ENCODE data around the gene PHACTR4. TPM values are rescaled to one million over a fixed set of nuclear protein-coding genes. Genes with fewer than 3 reads are reported as not detected.
"Not testable (repeated sequence)": the region's sequence is repeated elsewhere in the genome, so short reads cannot be mapped to it uniquely, and the experiment has no call there.

Gene PHACTR4
- total and polyA plus RNA-seq, 10 of the 15 experiments (the other 5 are each of a cell fraction or from before 2014, with no cell fraction given): 8.9 to 34.2 (median 12.5) TPM

GRCh38 chr1:28519946-28520725, 150.6 kb downstream of the PHACTR4 start:
- H3K4me2 ChIP-seq (ENCODE audit: control insufficient read depth, insufficient read depth): peak overlapping the region; percentile 36
- CTCF ChIA-PET: interaction anchor here (0.7 to 8.0 kb wide), 8 partner anchors 9 to 357 kb away, joined by 3 to 49 read pairs (median 4); no protein-coding TSS in a partner anchor

DNA sequence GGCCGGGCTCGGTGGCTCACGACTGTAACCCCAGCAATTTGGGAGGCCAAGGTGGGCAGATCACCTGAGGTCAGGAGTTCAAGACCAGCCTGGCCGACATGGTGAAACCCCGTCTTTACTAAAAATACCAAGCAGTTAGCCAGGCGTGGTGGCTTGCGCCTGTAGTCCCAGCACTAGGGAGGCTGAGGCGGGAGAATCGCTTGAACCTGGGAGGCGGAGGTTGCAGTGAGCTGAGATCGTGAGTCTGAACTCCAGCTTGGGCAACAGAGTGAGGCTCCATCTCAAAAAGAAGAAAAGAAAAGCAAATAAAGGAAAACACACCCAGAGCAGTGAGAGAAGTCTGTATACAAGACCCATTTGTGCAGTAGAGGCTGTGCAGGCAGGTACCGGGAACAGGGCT, 151.3 kb downstream of the PHACTR4 start:
- peaks cover 18% of the 10 kb centered on the region for H3K4me1 ChIP-seq (ENCODE audit: control insufficient read depth, insufficient read depth, low read length)
- POLR2A ChIA-PET: interaction anchor here (0.6 to 1.6 kb wide), 3 partner anchors 12 to 201 kb away, joined by 3 to 6 read pairs (median 5); no protein-coding TSS in a partner anchor
- peak in 1 of 2 experiments; percentile 18; a peak in 1 of 4 replicates for TF ChIP-seq BHLHE40 (IDR thresholded peaks at IDR 0.05; ENCODE audit: borderline replicate concordance in 1 of 2, low read depth in 2 of 2, low read length in 1 of 2)
- peak; percentile 62; the same call in 1 of the 2 replicates for TF ChIP-seq MLLT1 (IDR thresholded peaks at IDR 0.05)
- H2AFZ ChIP-seq (ENCODE audit: control insufficient read depth, low read depth, low read length); in situ Hi-C loops (cut with MboI); DNase-seq (ENCODE audit: low read depth, low spot score); BruUV-seq (replicated peaks); H3K36me3 ChIP-seq (ENCODE audit: control insufficient read depth in 2 of 2, insufficient read depth in 2 of 2, low read length in 1 of 2); FAIRE-seq; H3K27me3 ChIP-seq (replicated peaks in 1 of 2; ENCODE audit: control insufficient read depth in 2 of 2, insufficient read depth in 2 of 2, low read length in 1 of 2); H4K20me1 ChIP-seq (ENCODE audit: control insufficient read depth, insufficient read depth); H3K27ac ChIP-seq (ENCODE audit: control insufficient read depth, insufficient read depth); H3K9me3 ChIP-seq (replicated peaks; ENCODE audit: control insufficient read depth, insufficient read depth, low read length); H3K9ac ChIP-seq (ENCODE audit: control insufficient read depth, insufficient read depth, low read length); intact Hi-C loops (cut with micrococcal nuclease; ENCODE audit: unreplicated experiment); ATAC-seq: not testable (repeated sequence)
- RAD21 ChIA-PET (ENCODE audit: unreplicated experiment): interaction anchor here (1.9 kb wide), 1 partner anchor 83 kb away, joined by 8 read pairs; no protein-coding TSS in a partner anchor
- 80% methylated on average over 12 of the region's 12 CpGs for WGBS (ENCODE audit: insufficient coverage, insufficient replicate concordance, low lambda C conversion rate, missing lambda C conversion rate)
- SMC1A ChIA-PET (ENCODE audit: uncharacterized antibody, unreplicated experiment): interaction anchor here (0.5 to 8.4 kb wide), 4 partner anchors 32 to 331 kb away, joined by 3 to 57 read pairs (median 25); no protein-coding TSS in a partner anchor
- 0 out of 2 replicates have a peak overlapping the region, but pooled peaks have one; percentile 20 for H3K4me3 ChIP-seq
- H3K79me2 ChIP-seq (ENCODE audit: control insufficient read depth, insufficient read depth, low read length): peaks cover 53% of the 10 kb centered on the region
- H3K4me2 ChIP-seq (ENCODE audit: control insufficient read depth, insufficient read depth): peak overlapping the region; percentile 36; the same call in 1 of the 2 replicates
- CTCF ChIA-PET: interaction anchor here (0.6 to 8.0 kb wide), 7 partner anchors 10 to 357 kb away, joined by 3 to 49 read pairs (median 4); no protein-coding TSS in a partner anchor

More at GRCh38 chr1:28519946-28520725, 150.6 kb downstream of the PHACTR4 start:
- no peak for TF ChIP-seq ASH2L (IDR thresholded peaks at IDR 0.05; ENCODE audit: borderline replicate concordance, low read depth)
- 0 out of 2 replicates have a peak, but pooled peaks have one; percentile 17 for TF ChIP-seq NR2F1 (conservative IDR thresholded peaks at IDR 0.05)
- in situ Hi-C loops (cut with MboI): loop anchor here (5.0 kb wide), 2 partner anchors 82 to 357 kb away; no protein-coding TSS in a partner anchor
- ChIA-PET RAD21 (ENCODE audit: unreplicated experiment) (interaction anchor here (0.6 to 1.9 kb wide), 3 partner anchors 34 to 84 kb away, joined by 3 to 8 read pairs (median 3); no protein-coding TSS in a partner anchor), POLR2A (interaction anchor here (0.5 to 1.6 kb wide), 6 partner anchors 12 to 114 kb away, joined by 3 to 6 read pairs (median 4); no protein-coding TSS in a partner anchor), SMC1A (ENCODE audit: uncharacterized antibody, unreplicated experiment) (interaction anchor here (0.5 to 8.4 kb wide), 5 partner anchors 32 to 332 kb away, joined by 3 to 57 read pairs (median 5); no protein-coding TSS in a partner anchor)
- H3K27me3 ChIP-seq (replicated peaks in 1 of 2; ENCODE audit: control insufficient read depth in 2 of 2, insufficient read depth in 2 of 2, low read length in 1 of 2): no peaks in the 10 kb centered on the region
- no peaks in the 10 kb centered on the region for H3K9me3 ChIP-seq (replicated peaks; ENCODE audit: control insufficient read depth, insufficient read depth, low read length)
- H3K4me1 ChIP-seq (ENCODE audit: control insufficient read depth, insufficient read depth, low read length): peaks cover 18% of the 10 kb centered on the region
- no peaks in the 10 kb centered on the region for H4K20me1 ChIP-seq (ENCODE audit: control insufficient read depth, insufficient read depth)
- no peak for DNase-seq (ENCODE audit: low read depth, low spot score)
- no TSS peak for BruUV-seq (replicated peaks)
- intact Hi-C loops (cut with micrococcal nuclease; ENCODE audit: unreplicated experiment): loop anchor here (2.0 to 5.0 kb wide), 4 partner anchors 33 to 357 kb away; partner anchors contain the start of genes TAF12 and TRNAU1AP
- H3K79me2 ChIP-seq (ENCODE audit: control insufficient read depth, insufficient read depth, low read length): peaks cover 50% of the 10 kb centered on the region
- 0 out of 2 replicates have a peak overlapping the region, but pooled peaks have one; percentile 20 for H3K4me3 ChIP-seq
- no peak overlapping the region for H3K27ac ChIP-seq (ENCODE audit: control insufficient read depth, insufficient read depth)
- no peak for FAIRE-seq
- WGBS (ENCODE audit: insufficient coverage, insufficient replicate concordance, low lambda C conversion rate, missing lambda C conversion rate): 59% methylated on average over 10 of the region's 10 CpGs
- H3K36me3 ChIP-seq (ENCODE audit: control insufficient read depth in 2 of 2, insufficient read depth in 2 of 2, low read length in 1 of 2): peaks cover 0 to 6% of the 10 kb centered on the region in 2 experiments; a peak in 3 of 4 replicates
- H2AFZ ChIP-seq (ENCODE audit: control insufficient read depth, low read depth, low read length): no peak overlapping the region
- no peak for ATAC-seq
- 0 out of 2 replicates have a peak overlapping the region, but pooled peaks have one; percentile 25 for H3K9ac ChIP-seq (ENCODE audit: control insufficient read depth, insufficient read depth, low read length)
